SU-DHL-6 (cell line): ENCODE data around the gene GHRHR.

ENCODE experiments used
- H2AFZ ChIP-seq: fragments of 200-600 bp; sonication (generic); 2 replicates; pipeline ENCODE4 v1.6.1; 2014; ENCODE audit warnings: low read depth, mild to moderate bottlenecking, moderate library complexity, mixed read lengths, antibody characterized with exemption, low read length; ENCODE audit not compliant: severe bottlenecking
- H3F3A ChIP-seq: fragments of 200-600 bp; shearing (Covaris generic); 2 replicates; pipeline ENCODE4 v1.6.0; 2016; ENCODE audit warnings: antibody characterized with exemption, mild to moderate bottlenecking; ENCODE audit not compliant: insufficient read depth
- H3K27ac ChIP-seq: fragments of 200-600 bp; sonication (generic); 2 replicates; pipeline ENCODE4 v1.5.1; 2016; ENCODE audit warnings: low read depth, mild to moderate bottlenecking, low read length, moderate library complexity, mixed read lengths
- H3K27me3 ChIP-seq: fragments of 200-600 bp; sonication (generic), shearing (Covaris generic); 2 replicates; pipeline ENCODE4 v1.6.0; 2014; ENCODE audit warnings: mild to moderate bottlenecking, low read length
- H3K36me3 ChIP-seq: fragments of 200-600 bp; sonication (generic); 2 replicates; pipeline ENCODE4 v1.6.1; 2014; ENCODE audit warnings: mild to moderate bottlenecking, low read length, mixed read lengths
- H3K4me2 ChIP-seq: fragments of 300-600, 200-600 bp; shearing (Covaris generic), sonication (generic); 2 replicates; pipeline ENCODE4 v1.6.0; 2014; ENCODE audit warnings: low read length, low read depth, mild to moderate bottlenecking; ENCODE audit not compliant: poor library complexity, severe bottlenecking
- H3K4me3 ChIP-seq: fragments of 200-600 bp; sonication (generic); 2 replicates; pipeline ENCODE4 v1.5.1; 2014; ENCODE audit warnings: antibody characterized with exemption, low read length, mild to moderate bottlenecking, mixed read lengths; ENCODE audit not compliant: insufficient read depth, poor library complexity, severe bottlenecking
- H3K79me2 ChIP-seq: fragments of 200-600 bp; sonication (generic); 2 replicates; pipeline ENCODE4 v1.6.1; 2014; ENCODE audit warnings: mild to moderate bottlenecking, low read length, moderate library complexity; ENCODE audit not compliant: insufficient read depth
- H3K9ac ChIP-seq: fragments of 200-600 bp; sonication (generic); 2 replicates; pipeline ENCODE4 v1.7.0; 2014; ENCODE audit warnings: mild to moderate bottlenecking, low read length
- H3K9me2 ChIP-seq: fragments of 200-600 bp; sonication (generic); replicated peaks from 2 replicates; pipeline ENCODE4 v1.6.1; 2014; ENCODE audit warnings: low read length; ENCODE audit not compliant: insufficient read depth
- H3K9me3 ChIP-seq: fragments of 200-600 bp; sonication (generic); 2 replicates; pipeline ENCODE4 v1.6.1; 2014; ENCODE audit warnings: low read length, mixed read lengths; ENCODE audit not compliant: insufficient read depth
- H4K20me1 ChIP-seq: fragments of 200-600 bp; sonication (generic); 2 replicates; pipeline ENCODE4 v1.6.1; 2014; ENCODE audit warnings: low read depth, mild to moderate bottlenecking, antibody characterized with exemption, low read length, moderate library complexity, mixed read lengths
- EZH2phosphoT487 ChIP-seq: fragments of 200-600 bp; sonication (generic), shearing (Covaris generic); conservative IDR thresholded peaks from 2 replicates; pipeline ENCODE4 v1.6.1; 2018; ENCODE audit warnings: mild to moderate bottlenecking, antibody characterized with exemption, low read length, moderate library complexity, mixed read lengths
- TF ChIP-seq, protein P1 (sequence below): fragments of 200-600 bp; sonication (generic); IDR thresholded peaks from one replicate; pipeline ENCODE4 v1.5.1; 2017; ENCODE audit warnings: antibody characterized with exemption, mild to moderate bottlenecking, low read length, moderate library complexity; ENCODE audit not compliant: insufficient read depth, poor library complexity, severe bottlenecking

The GHRHR gene

DNA sequence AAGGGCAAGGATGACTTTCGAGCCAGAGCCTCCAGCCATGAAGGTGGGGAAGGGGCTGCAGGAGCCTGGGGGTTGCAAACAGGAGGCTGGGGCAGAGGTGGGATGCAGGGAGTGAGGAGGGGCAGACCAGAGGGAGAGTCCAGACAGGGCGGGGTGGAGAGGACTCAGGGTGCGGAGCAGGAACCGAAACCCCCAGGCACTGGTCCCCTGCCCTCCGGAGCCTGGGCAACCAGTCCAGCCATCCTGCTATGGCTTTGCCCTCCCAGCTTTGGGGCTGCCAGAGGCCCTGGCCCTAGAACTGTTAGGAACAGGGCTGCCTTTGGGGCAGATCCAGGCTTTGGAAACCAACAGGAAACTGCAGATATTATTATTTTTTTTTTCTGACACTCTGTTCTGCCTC, 24.2 kb downstream of the GHRHR start:
- Histone ChIP-seq H2AFZ (no peak overlapping the region), H3K9me3 (no peaks in the 10 kb centered on the region), H3K36me3 (no peaks in the 10 kb centered on the region), H3K4me3 (no peak overlapping the region), H3K79me2 (no peaks in the 10 kb centered on the region), H3K27me3 (no peaks in the 10 kb centered on the region), H3K9me2 (no peaks in the 10 kb centered on the region), H3K27ac (no peak overlapping the region), H3K4me2 (no peak overlapping the region), H3K9ac (no peak overlapping the region), H3F3A (no peaks in the 10 kb centered on the region), H4K20me1 (no peaks in the 10 kb centered on the region)
- TF ChIP-seq EZH2phosphoT487: no peak
- TF ChIP-seq, protein P1, sequence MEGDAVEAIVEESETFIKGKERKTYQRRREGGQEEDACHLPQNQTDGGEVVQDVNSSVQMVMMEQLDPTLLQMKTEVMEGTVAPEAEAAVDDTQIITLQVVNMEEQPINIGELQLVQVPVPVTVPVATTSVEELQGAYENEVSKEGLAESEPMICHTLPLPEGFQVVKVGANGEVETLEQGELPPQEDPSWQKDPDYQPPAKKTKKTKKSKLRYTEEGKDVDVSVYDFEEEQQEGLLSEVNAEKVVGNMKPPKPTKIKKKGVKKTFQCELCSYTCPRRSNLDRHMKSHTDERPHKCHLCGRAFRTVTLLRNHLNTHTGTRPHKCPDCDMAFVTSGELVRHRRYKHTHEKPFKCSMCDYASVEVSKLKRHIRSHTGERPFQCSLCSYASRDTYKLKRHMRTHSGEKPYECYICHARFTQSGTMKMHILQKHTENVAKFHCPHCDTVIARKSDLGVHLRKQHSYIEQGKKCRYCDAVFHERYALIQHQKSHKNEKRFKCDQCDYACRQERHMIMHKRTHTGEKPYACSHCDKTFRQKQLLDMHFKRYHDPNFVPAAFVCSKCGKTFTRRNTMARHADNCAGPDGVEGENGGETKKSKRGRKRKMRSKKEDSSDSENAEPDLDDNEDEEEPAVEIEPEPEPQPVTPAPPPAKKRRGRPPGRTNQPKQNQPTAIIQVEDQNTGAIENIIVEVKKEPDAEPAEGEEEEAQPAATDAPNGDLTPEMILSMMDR: no peak

DNA sequence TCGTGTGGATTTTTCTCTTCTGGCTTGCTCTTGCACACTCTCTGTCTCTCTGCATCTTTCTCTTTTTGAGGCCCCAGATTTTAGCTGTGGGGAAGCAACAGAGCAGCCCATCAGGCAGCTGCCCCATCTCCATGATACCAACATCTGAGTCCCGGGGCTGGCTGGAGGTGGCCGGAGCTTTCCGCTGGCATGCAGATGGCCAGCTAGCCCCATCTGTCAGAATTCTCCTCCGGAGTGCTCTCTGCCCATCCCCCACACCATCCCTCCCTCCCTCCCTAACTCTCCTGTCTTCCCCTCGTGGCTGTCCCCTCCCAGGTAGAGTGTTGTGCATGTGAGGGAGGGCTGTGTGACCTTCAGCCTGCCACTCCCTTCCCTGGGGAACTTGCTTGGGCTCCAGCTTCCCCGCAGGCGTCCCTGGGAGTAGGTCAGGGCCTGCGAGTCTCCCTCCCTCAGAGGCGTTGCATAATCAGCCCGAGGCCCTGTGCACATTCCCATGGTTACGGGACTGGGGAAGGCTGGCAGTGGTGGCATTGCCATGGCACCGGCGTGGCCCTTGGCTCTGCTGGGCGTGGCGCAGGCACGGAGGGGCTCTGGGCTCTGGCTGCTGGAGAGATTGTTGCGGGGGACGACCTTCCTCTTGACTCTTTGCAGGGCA, 24.7 kb downstream of the GHRHR start:
- Histone ChIP-seq H3K9ac (no peak overlapping the region), H3K36me3 (no peaks in the 10 kb centered on the region), H3K9me3 (no peaks in the 10 kb centered on the region), H3K9me2 (no peaks in the 10 kb centered on the region), H3K79me2 (no peaks in the 10 kb centered on the region), H3K27me3 (no peaks in the 10 kb centered on the region), H3F3A (no peaks in the 10 kb centered on the region), H2AFZ (no peak overlapping the region), H3K4me3 (no peak overlapping the region), H3K4me2 (no peak overlapping the region), H4K20me1 (no peaks in the 10 kb centered on the region), H3K27ac (no peak overlapping the region)
- no peak for TF ChIP-seq EZH2phosphoT487
- TF ChIP-seq, protein P1: no peak

DNA sequence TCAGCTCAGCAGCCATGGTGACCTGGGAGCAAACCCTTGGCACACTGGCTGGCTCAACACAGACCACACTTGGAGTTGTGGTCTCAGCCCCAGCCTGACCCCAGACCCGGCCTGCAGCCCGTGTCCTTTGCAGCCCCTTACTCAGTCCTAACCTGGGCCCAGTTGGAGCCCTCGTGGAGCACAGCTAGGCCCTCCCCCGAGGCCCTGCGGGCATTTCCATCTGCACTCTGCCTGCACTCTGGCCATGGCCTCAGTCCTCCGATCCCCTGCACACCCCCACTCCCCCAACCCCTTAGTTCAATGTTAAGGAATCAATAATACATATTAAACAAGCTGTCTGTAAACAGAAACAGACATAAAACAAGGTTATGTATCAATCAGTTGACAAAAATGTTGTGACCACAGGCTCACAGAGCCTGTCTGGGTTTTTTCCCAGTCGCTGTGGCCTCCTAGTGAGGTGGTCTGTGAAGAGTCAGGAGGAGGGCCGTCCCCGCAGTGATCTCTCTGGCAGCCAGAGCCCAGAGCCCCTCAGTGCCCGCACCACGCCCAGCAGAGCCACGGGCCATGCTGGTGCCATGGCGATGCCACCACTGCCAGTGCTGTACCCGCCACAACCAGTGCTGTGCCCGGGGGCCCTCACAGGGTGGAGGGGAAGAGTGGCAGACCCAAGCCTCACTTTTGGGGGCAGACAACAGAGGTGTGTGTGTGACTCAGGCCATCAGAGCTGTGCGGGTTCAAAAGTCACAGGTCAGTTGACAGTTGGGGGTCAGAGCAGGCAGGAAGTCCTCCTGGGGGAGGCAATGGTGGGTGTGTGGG, 25.5 kb downstream of the GHRHR start:
- Histone ChIP-seq H2AFZ (no peak overlapping the region), H3K79me2 (no peaks in the 10 kb centered on the region), H3K27me3 (no peaks in the 10 kb centered on the region), H3K9ac (no peak overlapping the region), H3K36me3 (no peaks in the 10 kb centered on the region), H3K9me3 (no peaks in the 10 kb centered on the region), H3K9me2 (no peaks in the 10 kb centered on the region), H3K4me3 (no peak overlapping the region), H3K27ac (no peak overlapping the region), H3K4me2 (no peak overlapping the region), H3F3A (no peaks in the 10 kb centered on the region), H4K20me1 (no peaks in the 10 kb centered on the region)
- TF ChIP-seq EZH2phosphoT487: no peak
- TF ChIP-seq, protein P1: no peak
